ENCODE measurements around the gene PLB1.

- TF ChIP-seq, protein P1, sequence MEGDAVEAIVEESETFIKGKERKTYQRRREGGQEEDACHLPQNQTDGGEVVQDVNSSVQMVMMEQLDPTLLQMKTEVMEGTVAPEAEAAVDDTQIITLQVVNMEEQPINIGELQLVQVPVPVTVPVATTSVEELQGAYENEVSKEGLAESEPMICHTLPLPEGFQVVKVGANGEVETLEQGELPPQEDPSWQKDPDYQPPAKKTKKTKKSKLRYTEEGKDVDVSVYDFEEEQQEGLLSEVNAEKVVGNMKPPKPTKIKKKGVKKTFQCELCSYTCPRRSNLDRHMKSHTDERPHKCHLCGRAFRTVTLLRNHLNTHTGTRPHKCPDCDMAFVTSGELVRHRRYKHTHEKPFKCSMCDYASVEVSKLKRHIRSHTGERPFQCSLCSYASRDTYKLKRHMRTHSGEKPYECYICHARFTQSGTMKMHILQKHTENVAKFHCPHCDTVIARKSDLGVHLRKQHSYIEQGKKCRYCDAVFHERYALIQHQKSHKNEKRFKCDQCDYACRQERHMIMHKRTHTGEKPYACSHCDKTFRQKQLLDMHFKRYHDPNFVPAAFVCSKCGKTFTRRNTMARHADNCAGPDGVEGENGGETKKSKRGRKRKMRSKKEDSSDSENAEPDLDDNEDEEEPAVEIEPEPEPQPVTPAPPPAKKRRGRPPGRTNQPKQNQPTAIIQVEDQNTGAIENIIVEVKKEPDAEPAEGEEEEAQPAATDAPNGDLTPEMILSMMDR (IDR thresholded peaks at IDR 0.05) = no peak
- TF ChIP-seq POLR2AphosphoS5 (IDR thresholded peaks at IDR 0.05; ENCODE audit: insufficient read depth in 1 of 2, low read depth in 1 of 2) (no peak), POLR2A (IDR thresholded peaks at IDR 0.05) (no peak)
These were observed 30.8 kb downstream of the PLB1 start for GRCh38 chr2:28526527-28527132.
